ENCODE measurements around the gene ATP1A1. TPM values are rescaled to one million over a fixed set of nuclear protein-coding genes. Genes with fewer than 3 reads are reported as not detected.

The ATP1A1 gene
- total RNA-seq, 1 donor, result 122 TPM

DNA sequence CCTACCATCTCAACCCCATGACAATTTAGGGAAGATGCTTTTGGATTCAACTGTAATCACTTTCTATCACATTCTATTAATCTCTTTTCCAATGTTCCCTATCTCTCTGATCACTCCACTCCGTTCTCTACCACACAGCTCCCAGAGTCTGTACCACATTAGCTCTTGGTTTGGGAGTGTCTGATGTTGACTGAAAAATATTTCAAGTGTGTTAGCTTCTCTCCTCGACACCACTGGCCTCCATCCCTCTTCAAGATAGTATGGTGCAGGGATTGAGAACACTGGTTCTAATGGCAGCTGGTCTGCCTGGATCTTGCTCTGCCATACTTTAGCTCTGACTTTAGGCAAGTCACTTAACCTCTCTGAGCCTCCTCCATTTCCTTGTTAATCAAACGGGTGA is 39.9 kb downstream of the ATP1A1 start:
- H2AFZ ChIP-seq (ENCODE audit: low read length), result no peak overlapping the region
- H4K20me1 ChIP-seq (ENCODE audit: insufficient read depth, low read length), result no peaks in the 10 kb centered on the region
- TF ChIP-seq, protein P1, sequence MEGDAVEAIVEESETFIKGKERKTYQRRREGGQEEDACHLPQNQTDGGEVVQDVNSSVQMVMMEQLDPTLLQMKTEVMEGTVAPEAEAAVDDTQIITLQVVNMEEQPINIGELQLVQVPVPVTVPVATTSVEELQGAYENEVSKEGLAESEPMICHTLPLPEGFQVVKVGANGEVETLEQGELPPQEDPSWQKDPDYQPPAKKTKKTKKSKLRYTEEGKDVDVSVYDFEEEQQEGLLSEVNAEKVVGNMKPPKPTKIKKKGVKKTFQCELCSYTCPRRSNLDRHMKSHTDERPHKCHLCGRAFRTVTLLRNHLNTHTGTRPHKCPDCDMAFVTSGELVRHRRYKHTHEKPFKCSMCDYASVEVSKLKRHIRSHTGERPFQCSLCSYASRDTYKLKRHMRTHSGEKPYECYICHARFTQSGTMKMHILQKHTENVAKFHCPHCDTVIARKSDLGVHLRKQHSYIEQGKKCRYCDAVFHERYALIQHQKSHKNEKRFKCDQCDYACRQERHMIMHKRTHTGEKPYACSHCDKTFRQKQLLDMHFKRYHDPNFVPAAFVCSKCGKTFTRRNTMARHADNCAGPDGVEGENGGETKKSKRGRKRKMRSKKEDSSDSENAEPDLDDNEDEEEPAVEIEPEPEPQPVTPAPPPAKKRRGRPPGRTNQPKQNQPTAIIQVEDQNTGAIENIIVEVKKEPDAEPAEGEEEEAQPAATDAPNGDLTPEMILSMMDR (IDR thresholded peaks at IDR 0.05; ENCODE audit: extremely low read depth, low read depth, low read length), result no peak
- H3K9me3 ChIP-seq (ENCODE audit: low read depth, low read length), result no peaks in the 10 kb centered on the region
- peaks cover 6% of the 10 kb centered on the region for H3K79me2 ChIP-seq (ENCODE audit: insufficient read depth, low read length)
- DNase-seq (ENCODE audit: insufficient read length, low spot score, missing footprints), result no peak
- no peaks in the 10 kb centered on the region for H3K27me3 ChIP-seq (ENCODE audit: insufficient read depth, low read length)
- no peak overlapping the region for H3K4me3 ChIP-seq (ENCODE audit: insufficient read depth, low read length)
- peaks cover 17% of the 10 kb centered on the region for H3K4me1 ChIP-seq (ENCODE audit: insufficient read depth, low read length)
- peaks cover 2% of the 10 kb centered on the region for H3K36me3 ChIP-seq (ENCODE audit: insufficient read depth, low read length)
- H3K27ac ChIP-seq (ENCODE audit: low read depth, low read length), result no peak overlapping the region
- H3K4me2 ChIP-seq (ENCODE audit: insufficient read depth, low read length), result no peak overlapping the region

DNA sequence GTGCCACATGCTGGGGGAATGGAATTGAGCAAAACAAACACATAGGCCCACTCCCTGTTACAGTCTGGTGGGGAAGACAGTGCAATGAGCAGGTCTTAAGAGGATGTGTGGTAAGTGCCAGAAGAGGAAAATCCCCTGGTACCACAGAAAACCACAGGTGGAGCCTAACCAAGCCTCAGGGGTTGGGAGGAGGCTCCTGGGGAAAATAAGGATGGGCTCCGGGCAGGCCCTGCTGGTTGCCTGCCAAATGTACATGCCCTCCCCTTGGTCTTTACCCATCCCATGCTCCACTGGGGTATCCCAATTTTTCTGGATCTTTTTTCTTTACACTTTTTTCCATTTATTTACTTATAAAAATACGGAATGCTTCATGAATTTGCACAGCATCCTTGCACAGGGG is 40.4 kb downstream of the ATP1A1 start:
- no peak for DNase-seq (ENCODE audit: insufficient read length, low spot score, missing footprints)
- no peaks in the 10 kb centered on the region for H3K36me3 ChIP-seq (ENCODE audit: insufficient read depth, low read length)
- H3K27me3 ChIP-seq (ENCODE audit: insufficient read depth, low read length), result no peaks in the 10 kb centered on the region
- no peak overlapping the region for H2AFZ ChIP-seq (ENCODE audit: low read length)
- no peak overlapping the region for H3K4me3 ChIP-seq (ENCODE audit: insufficient read depth, low read length)
- H3K4me2 ChIP-seq (ENCODE audit: insufficient read depth, low read length), result no peak overlapping the region
- H3K9me3 ChIP-seq (ENCODE audit: low read depth, low read length), result no peaks in the 10 kb centered on the region
- no peak overlapping the region for H3K27ac ChIP-seq (ENCODE audit: low read depth, low read length)
- H3K79me2 ChIP-seq (ENCODE audit: insufficient read depth, low read length), result peaks cover 8% of the 10 kb centered on the region
- peaks cover 21% of the 10 kb centered on the region for H3K4me1 ChIP-seq (ENCODE audit: insufficient read depth, low read length)
- H4K20me1 ChIP-seq (ENCODE audit: insufficient read depth, low read length), result no peaks in the 10 kb centered on the region
- TF ChIP-seq, protein P1 (IDR thresholded peaks at IDR 0.05; ENCODE audit: extremely low read depth, low read depth, low read length), result no peak

DNA sequence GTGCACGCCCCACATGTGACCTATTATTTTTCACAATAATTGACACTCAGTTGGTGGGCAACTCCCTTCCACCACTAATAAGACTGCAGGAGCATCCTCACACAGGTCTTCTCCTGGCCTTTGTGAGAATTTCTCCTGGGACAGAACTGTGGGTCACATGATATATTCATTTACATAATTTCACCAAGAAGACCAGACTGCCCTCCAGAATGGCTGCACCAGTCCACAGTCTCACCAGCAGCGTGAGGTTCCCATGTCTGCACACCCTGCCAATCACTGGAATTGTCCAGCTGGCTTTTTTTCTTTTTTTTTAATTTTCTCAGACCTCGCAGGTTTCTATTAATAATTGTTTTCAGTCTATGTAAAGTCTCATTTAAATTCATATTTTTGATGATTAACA is 41.3 kb downstream of the ATP1A1 start:
- no peak overlapping the region for H3K4me2 ChIP-seq (ENCODE audit: insufficient read depth, low read length)
- H4K20me1 ChIP-seq (ENCODE audit: insufficient read depth, low read length), result no peaks in the 10 kb centered on the region
- H3K9me3 ChIP-seq (ENCODE audit: low read depth, low read length), result no peaks in the 10 kb centered on the region
- no peak overlapping the region for H3K4me3 ChIP-seq (ENCODE audit: insufficient read depth, low read length)
- no peaks in the 10 kb centered on the region for H3K27me3 ChIP-seq (ENCODE audit: insufficient read depth, low read length)
- H3K4me1 ChIP-seq (ENCODE audit: insufficient read depth, low read length), result peaks cover 22% of the 10 kb centered on the region
- TF ChIP-seq, protein P1 (IDR thresholded peaks at IDR 0.05; ENCODE audit: extremely low read depth, low read depth, low read length), result no peak
- no peak for DNase-seq (ENCODE audit: insufficient read length, low spot score, missing footprints)
- no peak overlapping the region for H3K27ac ChIP-seq (ENCODE audit: low read depth, low read length)
- no peak overlapping the region for H2AFZ ChIP-seq (ENCODE audit: low read length)
- H3K36me3 ChIP-seq (ENCODE audit: insufficient read depth, low read length), result no peaks in the 10 kb centered on the region
- peaks cover 8% of the 10 kb centered on the region for H3K79me2 ChIP-seq (ENCODE audit: insufficient read depth, low read length)

DNA sequence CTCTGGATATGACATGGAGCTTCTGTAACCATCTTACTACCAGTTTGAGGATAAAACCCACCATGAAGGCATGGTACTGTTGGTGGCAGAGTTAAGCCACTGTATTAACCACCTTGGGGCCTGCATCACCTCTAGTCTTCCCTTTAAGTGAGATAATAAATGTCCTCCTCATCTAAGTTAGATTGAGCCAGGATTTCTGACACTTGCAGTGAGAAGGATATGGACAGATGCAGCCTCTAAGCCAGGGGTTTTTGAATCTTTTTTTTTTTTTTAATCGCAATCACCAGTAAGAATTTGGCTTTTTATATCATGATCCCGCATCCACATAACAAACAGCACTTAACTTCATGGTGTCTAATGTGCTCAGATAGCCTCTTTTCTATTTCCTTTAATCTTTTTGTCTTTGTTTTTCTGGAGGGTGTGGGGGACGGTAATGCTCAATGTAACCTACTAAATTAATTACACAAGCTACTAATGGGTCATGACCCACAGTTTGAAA is 42.2 kb downstream of the ATP1A1 start:
- H3K4me1 ChIP-seq (ENCODE audit: insufficient read depth, low read length), result peaks cover 23% of the 10 kb centered on the region
- TF ChIP-seq, protein P1 (IDR thresholded peaks at IDR 0.05; ENCODE audit: extremely low read depth, low read depth, low read length), result no peak
- H3K4me3 ChIP-seq (ENCODE audit: insufficient read depth, low read length), result no peak overlapping the region
- no peak overlapping the region for H3K27ac ChIP-seq (ENCODE audit: low read depth, low read length)
- no peaks in the 10 kb centered on the region for H3K27me3 ChIP-seq (ENCODE audit: insufficient read depth, low read length)
- peaks cover 8% of the 10 kb centered on the region for H3K79me2 ChIP-seq (ENCODE audit: insufficient read depth, low read length)
- no peak for DNase-seq (ENCODE audit: insufficient read length, low spot score, missing footprints)
- no peak overlapping the region for H3K4me2 ChIP-seq (ENCODE audit: insufficient read depth, low read length)
- no peaks in the 10 kb centered on the region for H4K20me1 ChIP-seq (ENCODE audit: insufficient read depth, low read length)
- no peaks in the 10 kb centered on the region for H3K36me3 ChIP-seq (ENCODE audit: insufficient read depth, low read length)
- H3K9me3 ChIP-seq (ENCODE audit: low read depth, low read length), result no peaks in the 10 kb centered on the region
- no peak overlapping the region for H2AFZ ChIP-seq (ENCODE audit: low read length)

Data from osteoblast (primary cell).